Hematopoietic multipotent progenitor cell (in vitro differentiated cells): ENCODE data around the gene ANXA5. TPM values are rescaled to one million over a fixed set of nuclear protein-coding genes. Genes with fewer than 3 reads are reported as not detected.
"Not testable (repeated sequence)": the region's sequence is repeated elsewhere in the genome, so short reads cannot be mapped to it uniquely, and the experiment has no call there.

Experiments
- DNase-seq, 3 donors: peaks; one replicate each; pipeline ENCODE4 v3.0.0-alpha.2; 2011 to 2015; ENCODE audit warnings: low read depth in 2 of 3, low spot score in 2 of 3
- total RNA-seq: library from RNA; depleted of rRNA; stranded (reverse); fragments of >200 nt; gene quantifications from one replicate; pipeline ENCODE4 v1.2.3, GENCODE V29; 2012

Gene ANXA5
- total RNA-seq, 1 donor: 34.5 TPM

DNA sequence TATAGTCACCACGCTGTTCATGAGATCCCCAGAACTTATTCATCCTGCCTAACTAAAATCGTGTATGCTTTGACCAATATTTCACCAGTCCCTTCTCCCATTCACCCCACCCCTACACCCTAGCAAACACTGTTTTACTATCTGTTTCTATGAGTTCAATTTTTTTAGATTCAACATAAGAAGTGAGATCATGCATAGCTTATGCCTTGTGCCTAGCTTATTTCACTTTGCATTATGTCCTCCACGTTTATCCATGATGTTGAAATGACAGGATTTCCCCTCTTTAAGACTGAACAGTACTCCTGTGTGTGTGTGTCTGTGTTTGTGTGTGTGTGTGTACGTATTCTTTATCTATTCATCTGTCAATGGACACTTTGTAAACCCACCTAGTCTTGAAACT lies 16.8 kb downstream of the ANXA5 start:
- DNase-seq: no peak

DNA sequence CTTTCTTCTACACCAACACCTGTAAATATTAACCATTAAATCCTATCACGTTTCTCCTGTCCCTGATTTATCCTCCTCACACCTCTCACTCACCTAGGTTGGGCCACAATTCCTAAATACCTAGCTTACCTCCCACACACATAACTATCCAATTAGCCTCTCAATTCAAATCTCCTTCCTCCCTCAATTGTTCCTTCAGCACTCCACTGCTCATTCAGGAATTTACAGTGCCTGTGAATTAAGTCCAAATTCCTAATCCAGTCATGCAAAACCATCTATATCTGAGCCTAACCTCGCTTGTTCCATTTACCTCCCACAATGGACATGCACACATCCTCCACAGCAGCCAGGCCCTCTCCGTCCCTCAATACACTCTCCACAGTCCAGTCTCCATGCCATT lies 17.5 kb downstream of the ANXA5 start:
- no peak for DNase-seq

DNA sequence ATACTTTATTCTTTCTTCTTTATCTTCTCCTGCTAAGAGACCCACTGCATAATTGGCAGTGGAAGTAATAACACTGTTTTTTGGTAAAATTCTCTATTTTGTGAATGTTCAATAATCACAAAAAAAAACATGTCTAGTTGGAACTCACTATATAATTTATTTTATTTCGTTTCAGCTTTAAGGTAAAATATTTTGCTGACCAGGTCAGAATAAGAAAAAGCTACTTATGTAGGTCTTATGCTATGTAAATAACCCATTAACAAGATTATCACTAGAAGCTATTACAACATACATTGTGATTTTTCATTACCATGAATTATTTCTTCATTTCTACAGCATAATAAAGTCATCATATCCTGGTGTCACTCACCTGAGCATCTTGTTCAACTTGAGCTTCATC lies 19.3 kb downstream of the ANXA5 start:
- no peak for DNase-seq

DNA sequence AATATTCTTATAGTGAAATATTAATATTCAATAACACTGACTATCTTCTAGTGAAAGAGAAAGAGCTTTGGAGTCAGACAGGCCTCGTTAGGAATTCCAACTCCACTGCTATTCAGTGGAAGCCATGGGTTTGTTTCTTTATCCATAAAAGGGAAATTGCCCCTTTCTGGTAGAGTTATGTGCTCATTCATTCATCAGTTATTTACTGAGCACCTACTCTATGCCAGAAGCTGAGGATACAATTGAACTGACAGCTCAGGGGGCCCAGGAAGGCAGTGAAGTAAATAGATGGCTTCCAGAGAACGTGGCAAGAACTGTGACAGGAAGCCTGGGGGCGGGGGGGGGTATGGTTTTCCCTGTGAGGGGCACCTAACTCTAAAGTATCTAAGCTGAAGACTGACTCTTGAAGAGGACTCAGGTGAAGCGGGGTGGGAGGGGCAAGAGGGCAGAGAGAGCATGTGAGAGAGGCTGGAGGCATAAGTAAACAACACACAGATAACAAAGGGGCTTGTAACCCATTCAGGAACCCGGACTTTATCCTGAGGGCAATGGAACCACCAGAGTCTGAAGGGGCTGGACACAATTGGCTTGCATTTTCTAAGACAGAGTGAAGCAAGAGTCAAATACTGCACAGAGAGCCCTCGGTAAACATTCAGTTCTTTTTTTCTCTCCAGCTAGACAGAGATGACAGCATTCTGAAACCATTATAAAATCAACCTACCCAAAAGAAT lies 20.3 kb downstream of the ANXA5 start:
- DNase-seq: no peak

DNA sequence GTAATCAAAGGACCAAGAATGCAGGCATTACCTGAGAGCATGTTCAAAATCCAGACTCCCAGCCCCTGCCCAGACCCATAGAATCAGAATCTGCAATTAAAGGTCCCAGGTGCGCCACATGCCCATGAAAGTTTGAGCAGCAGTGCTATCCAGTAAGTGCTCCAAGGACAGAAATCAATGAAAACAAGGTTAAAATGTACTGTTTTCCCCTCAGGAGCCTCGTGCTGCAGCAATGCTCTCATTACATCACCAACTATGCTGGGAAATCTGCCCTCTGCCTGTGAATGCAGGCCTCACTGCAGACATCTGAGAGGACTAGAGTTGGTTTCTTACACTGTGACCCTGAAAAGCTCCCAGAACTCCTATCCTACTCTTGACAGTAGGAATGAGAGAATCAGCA lies 21.1 kb downstream of the ANXA5 start:
- DNase-seq: no peak

DNA sequence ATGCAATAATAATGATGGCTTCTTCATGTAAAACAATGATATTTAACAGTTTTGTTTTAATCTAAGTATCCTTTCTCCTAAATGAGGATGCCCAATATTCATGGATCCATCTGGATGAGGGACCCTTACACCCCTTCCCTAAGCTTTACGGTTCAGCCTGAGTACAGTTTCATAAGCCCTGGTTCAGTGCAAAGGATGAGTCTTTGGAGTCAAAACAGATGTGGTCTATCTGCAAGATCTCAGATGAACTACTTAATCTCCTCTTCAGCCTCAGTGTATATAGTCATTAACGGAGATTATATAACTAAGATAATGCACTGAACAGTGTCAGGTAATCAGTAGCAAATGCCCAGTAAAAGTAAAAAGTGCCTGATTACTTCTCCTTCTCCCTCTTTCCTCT lies 22.1 kb downstream of the ANXA5 start:
- no peak for DNase-seq

DNA sequence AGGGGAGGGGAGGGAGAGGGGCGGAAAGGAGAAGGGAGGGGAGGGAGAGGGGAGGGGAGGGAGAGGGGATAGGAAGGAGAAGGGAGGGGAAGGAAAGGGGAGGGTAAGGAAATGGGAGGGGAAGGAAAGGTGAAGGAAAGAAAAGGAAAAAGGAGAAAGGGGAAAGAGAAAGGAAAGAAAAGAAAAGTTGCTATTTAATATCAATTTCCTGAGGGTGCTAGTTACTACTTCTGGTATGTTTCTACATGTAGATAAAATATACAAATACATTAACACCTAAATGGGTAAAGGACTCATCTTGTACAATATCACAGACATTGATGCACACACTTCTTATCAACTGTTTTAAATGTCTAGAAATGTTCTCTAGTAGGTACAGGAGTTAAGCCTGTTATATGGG lies 22.6 kb downstream of the ANXA5 start:
- no peak for DNase-seq

DNA sequence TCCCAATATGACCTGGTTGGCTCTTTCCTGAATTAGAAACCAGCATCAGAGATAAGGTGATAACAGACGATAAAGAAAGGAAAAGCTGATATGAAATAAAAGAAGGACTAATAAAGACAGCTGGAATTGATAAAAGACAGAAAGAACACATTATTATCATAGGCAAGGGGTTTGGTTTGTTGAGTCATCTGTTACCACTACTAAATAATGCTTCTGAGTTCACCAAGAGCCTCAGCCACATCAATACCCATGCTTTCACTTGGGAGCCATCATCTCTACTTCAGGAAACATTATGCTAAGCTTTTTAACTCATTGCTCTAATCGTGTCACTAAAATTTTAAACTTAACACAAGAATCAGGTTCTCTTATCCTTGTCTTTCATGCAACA lies 27.6 kb downstream of the ANXA5 start:
- no peak for DNase-seq

DNA sequence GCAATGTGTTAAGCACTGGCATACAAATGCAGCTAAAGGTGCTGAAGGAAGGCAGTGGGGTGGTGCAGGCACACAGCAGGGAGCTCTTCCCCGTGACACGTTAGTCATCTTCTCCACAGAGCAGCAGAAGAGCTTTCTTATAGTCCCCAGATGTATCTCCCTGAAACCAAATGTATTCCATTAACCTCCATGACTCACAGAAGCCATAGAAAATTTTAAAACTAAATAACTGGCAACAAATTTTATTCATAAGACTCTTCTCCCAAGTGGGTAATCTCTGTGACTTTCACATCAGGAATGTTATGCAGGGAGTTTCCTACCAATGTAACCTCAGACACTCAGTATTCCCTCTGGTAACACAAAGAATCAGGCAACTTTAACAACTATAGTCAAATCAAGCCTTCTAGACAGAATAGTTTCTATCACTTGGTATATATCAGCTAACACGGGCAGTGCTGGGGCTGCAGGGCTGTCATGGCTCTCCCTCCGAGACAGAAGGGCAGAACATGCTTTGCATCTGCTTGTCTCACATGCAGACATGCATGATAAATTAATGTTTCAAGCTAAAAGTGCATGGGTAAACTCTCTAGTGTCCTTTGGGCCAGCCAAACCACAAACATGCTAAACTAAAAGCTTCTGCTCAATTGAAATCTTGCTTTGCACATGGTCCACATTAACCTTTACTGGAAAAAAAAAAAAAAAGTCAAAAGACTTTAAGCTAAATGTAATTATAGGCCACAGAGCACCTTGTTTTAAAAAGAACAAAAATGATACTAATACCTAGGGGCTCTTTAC lies 28.2 kb downstream of the ANXA5 start:
- DNase-seq: no peak

DNA sequence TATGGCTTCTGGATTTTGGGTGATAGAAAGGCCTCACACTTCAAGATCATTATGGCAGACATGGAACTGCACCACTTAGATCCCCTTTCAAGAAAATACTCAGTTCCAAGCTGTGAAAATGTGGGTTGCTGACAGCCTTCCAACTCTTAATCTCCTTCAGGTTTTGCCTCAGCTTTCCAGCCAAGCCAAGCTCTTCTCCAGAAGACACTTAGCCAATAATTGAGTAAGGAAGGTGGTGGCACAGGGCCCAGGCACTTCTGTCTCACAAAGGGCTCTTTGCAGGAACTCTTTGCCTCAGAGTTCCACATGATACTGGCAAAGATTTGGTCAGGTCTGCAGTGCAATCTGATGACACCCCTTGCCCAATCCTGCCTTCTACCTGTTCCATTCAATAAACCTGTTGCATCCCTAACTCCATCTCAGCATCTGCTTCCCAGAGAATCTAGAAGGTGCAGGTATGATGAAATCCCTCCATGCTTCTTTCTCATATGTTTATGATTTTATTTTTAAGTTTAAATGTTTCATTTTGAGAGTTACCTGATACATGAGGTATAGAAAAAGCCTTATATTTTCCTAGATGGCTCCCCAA lies 30.6 kb downstream of the ANXA5 start:
- no peak for DNase-seq

DNA sequence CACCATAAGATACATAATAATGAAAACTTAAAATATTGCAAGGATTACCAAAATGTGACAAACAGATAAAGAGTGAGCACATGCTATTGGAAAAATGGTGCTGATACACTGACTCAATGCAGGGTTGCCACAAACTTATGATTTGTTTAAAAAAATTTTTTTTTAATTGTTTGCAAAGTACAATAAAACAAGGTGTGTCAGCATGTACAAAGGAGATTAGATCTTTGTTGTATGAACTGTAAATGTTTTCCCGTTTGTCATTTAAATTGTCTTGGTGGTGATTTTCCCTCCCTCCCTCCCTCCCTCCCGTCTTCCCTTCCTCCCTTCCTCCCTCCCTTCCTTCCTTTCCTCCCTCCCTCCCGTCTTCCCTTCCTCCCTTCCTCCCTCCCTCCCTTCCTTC lies 31.4 kb downstream of the ANXA5 start:
- DNase-seq: no peak

DNA sequence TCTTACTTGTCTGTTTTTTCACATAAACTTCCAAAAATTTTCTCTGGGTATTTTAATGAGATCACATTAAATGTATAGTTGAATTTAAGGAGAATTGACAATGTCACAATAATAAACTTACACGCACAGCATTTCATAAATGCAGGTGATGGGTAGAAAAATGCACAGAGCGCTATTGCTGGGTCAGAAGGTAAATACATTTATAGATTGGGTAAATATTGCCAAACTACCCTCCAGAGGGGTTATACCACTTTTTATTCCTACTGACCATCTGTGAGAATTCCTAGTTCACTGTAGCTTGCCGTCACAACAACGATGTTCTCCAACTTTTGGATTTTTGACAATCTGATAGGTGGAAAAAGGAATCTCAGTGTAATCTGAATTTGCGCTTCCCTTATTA lies 34.6 kb downstream of the ANXA5 start:
- no peak for DNase-seq

DNA sequence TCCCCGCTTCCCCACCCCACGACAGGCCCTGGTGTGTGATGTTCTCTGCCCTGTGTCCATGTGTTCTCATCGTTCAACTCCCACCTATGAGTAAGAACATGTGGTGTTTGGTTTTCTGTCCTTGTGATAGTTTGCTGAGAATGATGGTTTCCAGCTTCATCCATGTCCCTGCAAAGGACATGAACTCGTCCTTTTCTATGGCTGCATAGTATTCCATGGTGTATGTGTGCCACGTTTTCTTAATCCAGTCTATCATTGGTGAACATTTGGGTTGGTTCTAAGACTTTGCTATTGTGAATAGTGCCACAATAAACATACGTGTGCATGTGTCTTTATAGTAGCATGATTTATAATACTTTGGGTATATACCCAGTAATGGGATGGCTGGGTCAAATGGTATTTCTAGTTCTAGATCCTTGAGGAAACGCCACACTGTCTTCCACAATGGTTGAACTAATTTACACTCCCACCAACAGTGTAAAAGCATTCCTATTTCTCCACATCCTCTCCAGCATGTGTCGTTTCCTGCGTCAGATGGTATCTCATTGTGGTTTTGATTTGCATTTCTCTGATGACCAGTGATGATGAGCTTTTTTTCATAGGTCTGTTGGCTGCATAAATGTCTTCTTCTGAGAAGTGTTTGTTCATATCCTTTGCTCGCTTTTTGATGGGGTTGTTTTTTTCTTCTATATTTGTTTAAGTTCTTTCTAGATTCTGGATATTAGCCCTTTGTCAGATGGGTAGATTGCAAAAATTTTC lies 36.4 kb downstream of the ANXA5 start:
- DNase-seq: not testable (repeated sequence)

DNA sequence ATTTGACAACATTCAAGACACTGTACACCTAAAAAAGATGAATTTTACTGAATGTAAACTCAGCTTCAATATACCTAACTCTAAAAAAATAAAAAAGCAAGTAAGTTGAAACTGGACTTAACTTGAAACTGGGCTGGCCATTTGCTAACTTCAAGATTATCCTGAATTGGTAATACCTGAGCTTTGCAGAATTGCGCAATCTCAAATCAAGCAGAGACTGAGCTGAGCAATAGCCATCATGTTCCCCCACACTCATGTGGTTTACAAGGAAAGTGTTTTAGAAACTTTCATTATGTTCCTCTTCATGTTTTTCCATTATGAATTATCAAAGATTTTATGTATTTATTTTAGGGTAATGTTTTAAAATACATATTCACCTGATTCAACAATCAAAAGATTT lies 38.7 kb downstream of the ANXA5 start:
- no peak for DNase-seq

DNA sequence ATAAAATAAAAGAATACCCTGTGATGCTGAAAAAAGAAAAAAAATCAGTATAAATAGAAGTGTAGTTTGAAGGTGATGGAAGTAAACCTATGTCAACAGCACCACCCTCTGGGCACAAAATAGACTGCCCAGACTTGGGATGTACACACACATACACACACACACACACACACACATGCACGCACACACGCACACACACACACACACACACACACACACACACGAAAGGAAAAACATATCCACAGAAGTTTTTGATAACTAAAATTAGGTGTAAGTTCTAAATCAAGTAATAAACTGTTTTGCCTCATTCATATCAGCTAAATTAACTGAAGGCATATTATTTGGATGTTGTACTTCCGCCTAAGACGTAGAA lies 40.5 kb downstream of the ANXA5 start:
- DNase-seq: peak in 2 of 3 donors; percentile 44 to 68

DNA sequence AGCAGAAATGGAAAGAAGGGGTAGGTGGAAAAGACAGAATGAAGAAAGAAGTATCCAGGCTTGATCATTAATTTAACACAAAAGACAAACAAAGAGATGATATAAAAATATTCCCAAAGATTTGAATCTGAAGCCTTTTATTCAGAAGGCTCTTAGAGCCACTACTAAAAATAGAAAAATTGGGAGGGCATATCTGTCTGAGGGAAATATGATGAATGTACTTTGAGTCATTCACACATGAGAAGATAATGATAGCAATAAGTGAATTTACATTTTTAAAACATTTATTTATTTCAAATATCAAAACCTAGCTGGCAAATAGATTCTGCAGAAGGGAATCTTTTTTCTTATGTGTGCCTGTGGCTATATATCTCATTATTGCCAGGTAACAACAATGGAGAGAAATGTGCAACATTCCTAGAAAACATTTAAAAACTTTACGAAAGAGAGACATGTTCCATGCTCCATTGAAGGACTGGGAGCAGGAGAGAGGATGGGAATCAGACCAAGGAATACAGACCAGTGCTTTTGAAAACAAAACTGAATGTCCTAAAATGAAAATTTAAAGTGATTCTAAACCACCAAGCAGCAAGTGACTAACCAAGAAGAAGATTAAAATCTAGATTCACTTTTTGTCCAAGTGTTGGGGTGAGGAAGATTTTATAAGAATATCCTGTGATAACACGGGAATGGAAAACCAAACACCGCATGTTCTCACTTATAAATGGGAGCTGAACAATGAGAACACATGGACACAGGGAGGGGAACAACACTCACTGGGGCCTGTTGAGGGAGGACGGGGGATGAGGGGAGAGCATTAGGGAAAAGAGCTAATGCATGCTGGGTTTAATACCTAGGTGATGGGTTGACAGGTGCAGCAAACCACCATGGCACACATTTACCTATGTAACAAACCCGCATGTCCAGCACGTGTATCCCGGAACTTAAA lies 41.2 kb downstream of the ANXA5 start:
- DNase-seq: no peak

DNA sequence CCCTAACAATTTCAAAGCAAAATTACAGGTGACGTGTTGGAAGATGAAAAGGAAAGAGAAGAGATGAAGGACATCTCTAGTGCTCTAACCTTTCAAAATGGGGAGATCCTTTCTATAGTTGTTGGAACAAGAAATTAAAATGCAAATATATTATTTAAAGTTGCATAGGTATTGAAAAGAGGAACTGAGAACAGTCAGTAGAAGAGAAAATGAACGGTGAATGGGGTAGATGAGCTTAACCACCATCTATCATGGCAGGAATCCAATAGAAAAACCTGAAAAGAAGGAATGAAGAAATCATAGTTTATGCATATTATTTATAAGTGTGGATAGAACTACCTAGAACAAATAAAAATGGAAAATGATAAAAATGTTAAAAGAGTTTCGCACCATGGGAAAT lies 42.0 kb downstream of the ANXA5 start:
- DNase-seq: no peak

DNA sequence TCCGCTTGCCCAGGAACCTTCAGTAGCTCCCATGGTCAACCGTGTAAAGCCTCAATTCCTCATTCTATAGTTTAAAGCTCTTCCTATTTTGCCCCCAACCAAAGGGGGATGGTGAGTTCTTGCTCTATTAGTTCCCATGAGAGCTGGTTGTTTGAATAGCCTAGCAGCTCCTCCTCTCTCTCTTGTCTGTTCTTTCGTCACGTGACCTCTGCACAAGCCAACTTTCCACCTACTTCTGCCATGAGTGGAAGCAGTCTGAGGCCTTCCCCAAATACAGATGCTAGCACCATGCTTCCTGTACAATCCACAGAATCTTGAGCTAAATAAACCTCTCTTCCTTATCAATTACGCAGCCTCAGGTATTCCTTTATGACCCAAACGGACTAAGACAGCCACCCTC lies 42.8 kb downstream of the ANXA5 start:
- no peak for DNase-seq

DNA sequence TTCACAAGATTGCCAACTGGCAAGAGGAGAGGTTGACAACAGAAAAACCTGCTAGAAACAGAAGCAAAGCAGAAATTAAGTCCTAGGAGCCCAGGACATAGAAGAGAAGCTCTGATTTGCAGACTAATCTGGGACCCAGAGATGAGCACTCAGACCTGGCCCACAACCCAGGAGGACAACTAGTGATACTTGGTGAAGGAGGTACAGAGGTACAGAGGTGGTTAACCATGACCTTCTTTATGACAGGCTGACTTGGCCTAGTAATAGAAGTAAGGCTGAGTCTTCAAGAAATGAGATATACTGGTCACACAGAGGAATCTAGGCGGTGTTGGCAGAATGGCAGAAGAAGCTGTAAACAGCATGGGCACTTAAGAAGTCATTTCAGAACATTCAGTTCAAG lies 43.6 kb downstream of the ANXA5 start:
- DNase-seq: no peak

DNA sequence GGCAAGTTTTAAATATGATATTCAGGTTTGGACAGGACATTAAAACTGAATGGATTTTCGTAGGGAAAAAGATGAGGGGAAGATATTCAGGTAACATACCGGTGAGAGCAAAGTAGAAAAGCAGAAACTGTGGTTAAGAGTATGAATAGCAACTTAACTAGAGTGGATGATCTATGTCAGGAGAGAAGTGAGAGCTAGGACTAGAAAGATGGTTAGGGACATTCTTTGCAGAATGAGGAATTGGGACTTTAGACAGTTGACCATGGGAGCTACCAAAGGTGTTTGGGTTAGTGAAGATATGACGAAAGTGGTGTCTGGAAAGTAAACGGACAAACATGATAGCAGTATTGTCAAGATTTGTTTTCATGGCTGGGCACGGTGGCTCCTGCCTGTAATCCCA lies 45.2 kb downstream of the ANXA5 start:
- DNase-seq: no peak
